Loucy (cell line): ENCODE measurements around the gene FRMD4A.

ENCODE experiments used
- EZH2phosphoT487 ChIP-seq: fragments of 200-600 bp; IDR thresholded peaks from 2 replicates; pipeline ENCODE4 v1.6.1; 2018; ENCODE audit warnings: antibody characterized with exemption, mild to moderate bottlenecking, moderate library complexity, borderline replicate concordance
- TF ChIP-seq, protein P1 (sequence below): fragments of 200-600 bp; sonication (generic); conservative IDR thresholded peaks from 2 replicates; pipeline ENCODE4 v1.5.1; 2014; ENCODE audit warnings: mild to moderate bottlenecking, antibody characterized with exemption, low read length

GRCh38 chr10:14074062-14074884, 256.5 kb downstream of the FRMD4A start:
- TF ChIP-seq, protein P1, sequence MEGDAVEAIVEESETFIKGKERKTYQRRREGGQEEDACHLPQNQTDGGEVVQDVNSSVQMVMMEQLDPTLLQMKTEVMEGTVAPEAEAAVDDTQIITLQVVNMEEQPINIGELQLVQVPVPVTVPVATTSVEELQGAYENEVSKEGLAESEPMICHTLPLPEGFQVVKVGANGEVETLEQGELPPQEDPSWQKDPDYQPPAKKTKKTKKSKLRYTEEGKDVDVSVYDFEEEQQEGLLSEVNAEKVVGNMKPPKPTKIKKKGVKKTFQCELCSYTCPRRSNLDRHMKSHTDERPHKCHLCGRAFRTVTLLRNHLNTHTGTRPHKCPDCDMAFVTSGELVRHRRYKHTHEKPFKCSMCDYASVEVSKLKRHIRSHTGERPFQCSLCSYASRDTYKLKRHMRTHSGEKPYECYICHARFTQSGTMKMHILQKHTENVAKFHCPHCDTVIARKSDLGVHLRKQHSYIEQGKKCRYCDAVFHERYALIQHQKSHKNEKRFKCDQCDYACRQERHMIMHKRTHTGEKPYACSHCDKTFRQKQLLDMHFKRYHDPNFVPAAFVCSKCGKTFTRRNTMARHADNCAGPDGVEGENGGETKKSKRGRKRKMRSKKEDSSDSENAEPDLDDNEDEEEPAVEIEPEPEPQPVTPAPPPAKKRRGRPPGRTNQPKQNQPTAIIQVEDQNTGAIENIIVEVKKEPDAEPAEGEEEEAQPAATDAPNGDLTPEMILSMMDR, result no peak
- TF ChIP-seq EZH2phosphoT487, result no peak
